ENCODE results near the gene REXO1.

The REXO1 gene

GRCh38 chr19:1766800-1767352 lies 81.4 kb downstream of the REXO1 start:
- DNase-seq (ENCODE audit: low read depth): no peak

GRCh38 chr19:1765904-1766799 lies 82.1 kb downstream of the REXO1 start:
- no peak for DNase-seq (ENCODE audit: low read depth)
